K562 (cell line): ENCODE results near the gene PXN. TPM values are rescaled to one million over a fixed set of nuclear protein-coding genes. Genes with fewer than 3 reads are reported as not detected.

Experiments
- MCM2 ChIP-seq: fragments of 450-650 bp; IDR thresholded peaks from 2 replicates; pipeline ENCODE4 v1.6.1; 2017; ENCODE audit warnings: low read depth, mild to moderate bottlenecking
- REST ChIP-seq, 2 experiments: fragments of 450-650 bp; formaldehyde crosslinking in 1 of 2; IDR thresholded peaks; 2 replicates each; pipeline versions ENCODE4 v1.4.0 to v1.6.1; 2014 to 2020; ENCODE audit warnings: mild to moderate bottlenecking in 2 of 2, borderline replicate concordance in 1 of 2, low read depth in 1 of 2
- RHOXF2B ChIP-seq: fragments of 250-450 bp; sonication (Bioruptor Pico); conservative IDR thresholded peaks from 2 replicates; pipeline ENCODE4 v1.5.1; 2021
- THAP12 ChIP-seq: fragments of 250-450 bp; sonication (Bioruptor Pico); IDR thresholded peaks from 2 replicates; pipeline ENCODE4 v1.9.0; 2021; ENCODE audit warnings: mild to moderate bottlenecking, inconsistent platforms
- UBTF ChIP-seq, 2 experiments: IDR thresholded peaks; 2 replicates each; pipeline ENCODE4 v1.6.1; 2012; ENCODE audit warnings: improper control_type of control experiment in 2 of 2, low read depth in 2 of 2, low read length in 2 of 2, borderline replicate concordance in 1 of 2
- polyA plus RNA-seq, 8 experiments: library from polyadenylated mRNA; depleted of rRNA in 4 of 8; stranded (reverse) in 5 of 8; unstranded in 3 of 8; fragments of >200 nt; fragmentation: Nextera tagmentation in 2 of 8; fragmentation: Illumina TruSeq in 1 of 8; extraction: Ambion mirVana in 2 of 8; extraction: Trizol in 1 of 8; gene quantifications; 2 replicates each; pipeline versions ENCODE4 v1.2.1 to v1.2.3, GENCODE V29; 2011 to 2014; ENCODE audit warnings: inconsistent platforms in 1 of 8, missing spikeins in 1 of 8
- total RNA-seq, 7 experiments: library from RNA; depleted of rRNA in 6 of 7; stranded (reverse); fragments of >200 nt in 6 of 7; fragmentation: Illumina TruSeq in 2 of 7; extraction: Trizol in 2 of 7; gene quantifications; 2 replicates each; pipeline versions ENCODE4 v1.2.1 to v1.2.3, GENCODE V29; 2011 to 2021; ENCODE audit warnings: low replicate concordance in 1 of 7

The PXN gene
- total and polyA plus RNA-seq, 9 of the 15 experiments (the other 6 are each of a cell fraction or from before 2014, with no cell fraction given), result 4.0 to 74.1 (median 18.6) TPM

- TF ChIP-seq UBTF (IDR thresholded peaks at IDR 0.05; ENCODE audit: borderline replicate concordance in 1 of 2, low read depth in 2 of 2, low read length in 2 of 2), result no peak
- no peak for TF ChIP-seq REST (IDR thresholded peaks at IDR 0.05; ENCODE audit: borderline replicate concordance)
- TF ChIP-seq REST (CRISPR knock-in tag; IDR thresholded peaks at IDR 0.05; ENCODE audit: low read depth), result no peak
- no peak for TF ChIP-seq MCM2
- TF ChIP-seq RHOXF2B, result no peak
- no peak for TF ChIP-seq THAP12 (CRISPR knock-in tag)
- TF ChIP-seq, all 486 proteins: peak for 0
Measured at GRCh38 chr12:120227233-120228040, 38.1 kb downstream of the PXN start (continued).
